HG03196 (cell line): ENCODE data around the gene ADARB1.

Source experiments
- ATAC-seq: cut with Tn5 transposase; IDR thresholded peaks from one replicate; pipeline ENCODE4 v1.9.1; 2021; ENCODE audit not compliant: unreplicated experiment

ADARB1 gene

DNA sequence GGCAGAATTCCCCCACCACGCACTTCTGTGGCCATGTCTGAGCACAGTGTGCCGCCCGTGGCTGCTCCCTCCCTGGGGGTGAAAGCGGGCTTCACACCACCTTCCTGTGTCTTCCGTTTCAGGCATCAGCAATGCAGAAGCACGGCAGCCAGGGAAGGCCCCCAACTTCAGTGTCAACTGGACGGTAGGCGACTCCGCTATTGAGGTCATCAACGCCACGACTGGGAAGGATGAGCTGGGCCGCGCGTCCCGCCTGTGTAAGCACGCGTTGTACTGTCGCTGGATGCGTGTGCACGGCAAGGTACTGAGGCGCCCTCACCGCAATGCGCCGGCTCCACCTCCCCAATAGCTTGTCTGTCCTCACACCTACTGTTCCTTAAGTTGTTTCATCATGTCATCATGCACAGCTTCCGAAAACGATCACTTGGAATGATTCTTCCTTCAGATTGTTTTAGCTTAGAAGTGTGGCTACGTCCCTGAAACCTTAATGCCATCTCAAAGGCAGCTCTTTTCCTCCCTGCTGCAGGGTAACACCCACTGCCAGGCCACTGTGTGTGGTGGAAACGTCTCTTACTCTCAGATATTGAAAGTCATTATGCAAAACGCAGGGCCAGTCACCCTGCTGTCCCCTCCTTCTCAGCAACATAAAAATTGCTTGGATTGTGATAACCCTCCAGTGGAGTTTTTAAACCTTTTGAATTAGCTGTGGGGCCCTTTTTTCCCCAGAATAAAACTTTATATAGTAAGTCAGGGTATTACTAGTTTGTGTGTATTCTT is 146.5 kb downstream of the ADARB1 start:
- no peak for ATAC-seq

DNA sequence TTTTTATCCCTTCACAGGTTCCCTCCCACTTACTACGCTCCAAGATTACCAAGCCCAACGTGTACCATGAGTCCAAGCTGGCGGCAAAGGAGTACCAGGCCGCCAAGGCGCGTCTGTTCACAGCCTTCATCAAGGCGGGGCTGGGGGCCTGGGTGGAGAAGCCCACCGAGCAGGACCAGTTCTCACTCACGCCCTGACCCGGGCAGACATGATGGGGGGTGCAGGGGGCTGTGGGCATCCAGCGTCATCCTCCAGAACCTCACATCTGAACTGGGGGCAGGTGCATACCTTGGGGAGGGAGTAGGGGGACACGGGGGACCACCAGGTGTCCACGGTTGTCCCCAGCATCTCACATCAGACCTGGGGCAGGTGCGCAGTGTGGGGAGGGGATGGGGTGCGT is 147.6 kb downstream of the ADARB1 start:
- ATAC-seq = no peak

DNA sequence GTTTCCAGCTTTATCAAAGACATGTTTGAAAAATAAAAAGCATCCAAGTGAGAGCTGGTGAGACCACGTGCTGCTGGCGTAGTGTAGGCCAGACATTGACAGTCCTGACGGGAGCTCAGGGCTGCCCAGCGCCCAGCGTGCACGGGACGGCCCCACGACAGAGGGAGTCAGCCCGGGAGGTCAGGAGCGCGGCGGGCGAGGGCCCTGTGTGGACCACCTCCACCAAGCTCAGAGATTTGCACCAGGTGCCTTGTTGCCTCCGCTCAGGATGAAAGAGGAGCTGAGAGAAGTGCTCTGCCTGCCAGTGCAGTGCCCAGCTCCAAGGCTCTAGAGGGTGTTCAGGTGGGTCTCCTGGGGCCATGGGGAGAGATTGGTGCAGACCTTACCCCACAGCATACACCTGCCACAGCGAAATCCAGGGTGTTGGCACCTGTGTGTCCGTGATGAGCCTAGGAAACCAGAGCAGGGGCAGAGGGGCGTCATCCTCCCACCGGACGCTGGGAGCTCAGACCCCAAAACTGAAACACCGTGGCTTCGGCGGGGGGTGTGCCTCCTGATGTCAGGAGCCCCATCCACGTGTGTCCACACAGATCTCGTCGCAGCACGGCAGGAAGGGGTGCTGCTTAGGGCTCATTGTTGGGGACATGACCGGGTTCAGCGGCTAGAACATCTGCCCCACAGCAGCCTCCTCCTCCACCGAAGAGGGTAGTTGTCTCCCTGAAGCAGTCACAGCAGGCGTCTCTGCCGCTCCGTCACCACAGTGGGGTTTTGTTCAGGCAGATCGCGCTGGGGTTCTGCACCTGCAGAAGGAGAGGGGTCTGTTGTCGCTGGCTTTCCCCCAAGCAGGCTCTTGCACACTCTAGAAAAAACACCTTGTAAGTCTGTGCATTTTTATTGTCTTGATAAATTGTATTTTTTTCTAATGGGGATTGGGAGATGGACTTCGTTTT is 149.1 kb downstream of the ADARB1 start:
- no peak for ATAC-seq

DNA sequence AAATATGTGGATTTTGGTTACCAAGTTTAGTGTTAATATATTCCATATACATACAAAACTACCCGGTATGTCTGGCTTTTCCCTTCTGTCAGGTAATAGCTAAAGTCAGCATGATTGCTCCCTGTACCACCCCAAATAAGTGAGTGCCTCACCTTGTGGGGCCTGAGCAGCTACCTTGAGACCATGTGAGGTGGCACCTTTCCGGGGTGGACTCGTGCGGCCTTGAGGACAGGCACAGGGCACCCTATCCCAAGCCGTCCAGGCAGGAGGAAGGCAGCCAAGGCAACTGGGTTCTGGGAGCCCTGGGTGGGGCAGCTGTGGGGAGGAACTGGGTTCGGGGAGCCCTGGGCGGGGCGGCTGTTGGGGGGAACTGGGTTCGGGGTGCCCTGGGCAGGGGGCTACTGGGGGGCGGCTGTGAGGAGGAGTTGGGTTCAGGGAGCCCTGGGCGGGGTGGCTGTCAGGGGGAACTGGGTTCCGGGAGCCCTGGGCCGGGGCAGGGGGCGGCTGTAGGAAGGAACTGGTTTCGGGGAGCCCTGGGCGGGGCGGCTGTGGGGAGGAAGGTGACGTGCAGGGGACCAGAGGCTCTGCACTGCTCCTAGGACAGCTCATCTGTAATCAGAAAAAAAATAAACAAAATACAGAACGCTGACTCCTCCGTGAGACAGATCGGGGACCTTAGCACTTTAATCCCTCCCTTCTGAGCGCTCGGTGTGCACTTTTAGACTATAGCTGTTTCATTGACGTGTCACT is 150.0 kb downstream of the ADARB1 start:
- ATAC-seq = no peak

DNA sequence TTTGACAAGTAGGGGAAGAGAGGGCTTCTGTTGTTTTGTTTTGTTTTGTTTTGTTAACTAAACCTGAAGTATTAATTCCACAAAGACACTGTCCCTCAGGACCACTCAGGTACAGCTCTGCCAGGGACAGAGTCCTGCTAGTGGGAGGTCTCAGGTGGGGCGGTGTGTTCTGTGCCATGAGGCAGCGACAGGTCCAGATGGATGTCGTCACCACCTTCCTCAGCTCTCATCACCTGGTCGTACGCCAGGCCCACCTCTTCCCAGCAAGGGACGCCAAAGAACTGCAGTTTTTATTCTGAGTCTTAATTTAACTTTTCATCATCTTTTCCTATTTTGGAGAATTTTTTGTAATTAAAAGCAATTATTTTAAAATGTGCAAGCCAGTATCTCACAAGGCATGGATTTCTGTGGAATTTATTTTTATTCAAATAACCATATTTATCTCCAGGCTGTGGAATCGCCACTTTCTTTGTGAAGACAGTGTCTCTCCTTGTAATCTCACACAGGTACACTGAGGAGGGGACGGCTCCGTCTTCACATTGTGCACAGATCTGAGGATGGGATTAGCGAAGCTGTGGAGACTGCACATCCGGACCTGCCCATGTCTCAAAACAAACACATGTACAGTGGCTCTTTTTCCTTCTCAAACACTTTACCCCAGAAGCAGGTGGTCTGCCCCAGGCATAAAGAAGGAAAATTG is 150.8 kb downstream of the ADARB1 start:
- ATAC-seq = no peak

DNA sequence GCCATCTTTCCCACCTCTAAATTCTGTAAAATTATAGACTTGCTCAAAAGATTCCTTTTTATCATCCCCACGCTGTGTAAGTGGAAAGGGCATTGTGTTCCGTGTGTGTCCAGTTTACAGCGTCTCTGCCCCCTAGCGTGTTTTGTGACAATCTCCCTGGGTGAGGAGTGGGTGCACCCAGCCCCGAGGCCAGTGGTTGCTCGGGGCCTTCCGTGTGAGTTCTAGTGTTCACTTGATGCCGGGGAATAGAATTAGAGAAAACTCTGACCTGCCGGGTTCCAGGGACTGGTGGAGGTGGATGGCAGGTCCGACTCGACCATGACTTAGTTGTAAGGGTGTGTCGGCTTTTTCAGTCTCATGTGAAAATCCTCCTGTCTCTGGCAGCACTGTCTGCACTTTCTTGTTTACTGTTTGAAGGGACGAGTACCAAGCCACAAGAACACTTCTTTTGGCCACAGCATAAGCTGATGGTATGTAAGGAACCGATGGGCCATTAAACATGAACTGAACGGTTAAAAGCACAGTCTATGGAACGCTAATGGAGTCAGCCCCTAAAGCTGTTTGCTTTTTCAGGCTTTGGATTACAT is 151.5 kb downstream of the ADARB1 start:
- ATAC-seq = no peak

DNA sequence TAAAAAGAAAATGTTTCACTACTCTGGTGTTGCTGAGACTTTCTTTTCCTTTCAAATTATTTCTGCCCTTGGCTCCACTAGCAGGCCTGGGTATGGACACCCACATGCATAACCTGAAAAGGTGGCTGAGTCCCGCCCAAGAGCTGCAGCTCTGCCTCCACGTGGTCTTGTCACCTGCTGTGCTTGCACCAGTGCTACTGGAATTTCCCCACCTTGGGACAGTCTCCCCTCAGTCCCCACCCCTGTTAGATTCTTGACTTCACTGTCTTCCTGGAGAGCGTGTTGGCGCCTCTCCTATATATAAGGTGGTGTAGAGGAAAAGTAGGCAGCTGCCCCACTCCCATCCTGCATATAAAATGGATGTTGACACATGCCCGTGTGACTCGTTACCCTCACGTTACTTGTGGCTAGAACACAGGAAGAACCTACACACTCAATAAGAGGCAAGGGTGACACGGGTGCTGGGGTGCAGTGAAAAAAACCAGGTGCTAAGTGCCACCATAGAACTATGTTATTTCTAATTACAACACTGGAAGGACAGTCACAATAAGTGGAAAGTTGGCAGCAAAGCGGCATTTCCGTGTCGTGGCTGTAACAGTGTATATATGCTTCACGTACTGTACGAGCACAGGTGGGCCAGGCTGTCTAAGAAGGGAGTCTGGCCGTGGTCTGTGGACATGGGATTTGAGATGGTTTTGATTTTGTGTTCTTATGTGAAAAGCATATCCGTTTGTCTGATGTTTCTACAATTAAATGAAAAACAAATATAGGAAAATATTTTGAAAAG is 152.4 kb downstream of the ADARB1 start:
- ATAC-seq = no peak

DNA sequence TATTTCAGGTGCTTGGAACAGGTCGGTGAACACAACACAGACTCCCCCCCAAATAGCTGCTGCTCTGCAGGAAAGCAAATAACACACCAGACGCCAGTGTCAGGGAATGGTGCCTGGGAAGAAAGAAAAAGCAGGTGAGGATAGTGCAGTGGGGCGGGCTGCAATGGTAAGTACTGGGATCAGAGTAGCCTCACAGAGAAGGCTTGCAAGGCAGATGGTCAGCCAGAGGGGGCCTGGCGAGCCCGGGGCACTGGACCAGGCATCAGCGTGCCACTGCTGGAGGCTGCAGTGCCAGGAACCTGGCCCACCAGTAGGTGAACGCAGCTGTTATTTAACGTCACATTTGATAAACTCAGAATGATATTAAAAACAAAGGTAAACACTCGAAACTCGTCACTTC is 153.4 kb downstream of the ADARB1 start:
- no peak for ATAC-seq

DNA sequence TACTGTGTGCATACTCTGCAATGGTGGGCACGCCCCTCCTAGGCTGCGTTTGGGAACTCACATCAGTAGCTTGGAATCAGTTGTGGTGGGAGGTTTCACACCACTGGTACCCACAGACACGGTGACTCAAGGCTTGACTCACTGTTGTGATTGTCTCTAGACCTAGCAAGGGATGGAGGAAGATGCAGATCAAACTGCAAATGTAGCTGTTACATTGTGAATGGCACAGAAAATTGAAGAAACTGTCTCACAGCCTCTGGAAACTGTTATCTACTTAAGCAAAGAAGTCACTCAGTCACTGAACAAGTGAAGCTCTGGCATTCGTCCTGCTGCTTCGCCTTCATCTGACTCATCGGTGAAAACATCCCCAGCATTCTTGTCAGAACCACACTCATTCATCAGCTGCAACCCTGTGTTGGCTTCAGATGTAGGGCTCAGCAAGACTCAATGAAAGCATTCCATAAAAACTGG is 153.8 kb downstream of the ADARB1 start:
- ATAC-seq = no peak

DNA sequence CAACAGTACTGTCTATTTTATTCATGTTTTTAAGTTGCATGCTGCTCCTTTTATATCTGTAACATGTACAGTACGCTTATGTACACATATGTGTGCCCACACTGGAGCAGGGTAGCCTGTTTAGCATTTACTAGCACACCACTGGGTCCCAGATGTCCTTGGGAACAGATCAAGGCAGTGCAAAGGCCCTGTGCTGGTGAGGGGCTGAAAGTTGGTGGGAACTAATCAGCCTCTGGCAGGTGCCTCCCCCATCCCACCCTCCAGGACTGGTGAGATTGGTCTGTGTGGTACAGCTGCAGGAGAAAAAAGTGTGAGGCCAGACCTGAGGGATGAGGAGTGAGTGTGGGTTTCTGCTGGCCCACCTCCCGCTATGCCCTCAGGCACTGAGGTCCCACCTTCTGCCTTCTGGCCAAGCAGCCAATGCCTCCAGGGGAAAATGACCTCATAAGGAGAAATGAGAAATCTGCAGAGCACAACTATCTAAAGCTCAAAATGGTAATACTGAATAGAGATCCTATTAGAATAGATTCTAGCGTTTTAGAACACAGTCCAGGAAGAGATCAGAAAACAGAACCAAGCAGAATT is 154.4 kb downstream of the ADARB1 start:
- no peak for ATAC-seq

DNA sequence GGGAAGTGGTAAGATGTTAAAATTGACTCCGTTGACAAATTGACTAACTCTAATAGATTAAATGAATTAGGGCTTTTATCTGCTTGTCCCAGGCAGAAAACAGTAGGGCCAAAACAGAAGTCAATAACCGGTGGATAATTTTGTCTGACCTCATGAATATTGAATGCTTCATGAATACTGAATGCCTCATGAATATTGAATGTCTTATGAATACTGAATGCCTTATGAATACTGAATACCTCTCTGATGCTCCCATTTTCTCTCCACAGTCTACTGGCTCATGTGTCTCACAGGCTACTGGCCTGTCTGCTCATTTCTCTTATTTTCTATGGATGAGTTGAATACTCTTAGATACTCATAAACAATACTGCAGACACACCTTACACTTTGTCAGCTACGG is 157.3 kb downstream of the ADARB1 start:
- ATAC-seq = no peak

DNA sequence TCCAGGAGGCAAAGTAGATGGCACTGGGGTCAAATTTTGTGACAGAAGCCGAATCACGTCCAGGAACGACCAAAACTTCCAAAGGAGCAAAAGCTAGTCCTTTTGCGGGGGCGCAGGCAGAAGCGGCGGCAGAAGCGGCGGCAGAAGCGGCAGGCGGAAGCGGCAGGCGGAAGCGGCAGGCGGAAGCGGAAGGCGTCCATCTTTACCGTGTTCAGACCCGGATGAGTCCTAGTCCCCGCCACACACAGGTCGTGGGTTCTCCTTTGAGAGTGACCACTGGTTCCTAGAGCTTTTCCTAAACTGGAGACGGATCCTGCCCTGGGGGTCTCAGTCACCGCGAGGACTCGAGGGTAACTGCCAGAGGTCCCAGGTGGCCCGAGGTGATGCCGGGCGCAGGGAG is 159.7 kb downstream of the ADARB1 start:
- ATAC-seq = no peak

DNA sequence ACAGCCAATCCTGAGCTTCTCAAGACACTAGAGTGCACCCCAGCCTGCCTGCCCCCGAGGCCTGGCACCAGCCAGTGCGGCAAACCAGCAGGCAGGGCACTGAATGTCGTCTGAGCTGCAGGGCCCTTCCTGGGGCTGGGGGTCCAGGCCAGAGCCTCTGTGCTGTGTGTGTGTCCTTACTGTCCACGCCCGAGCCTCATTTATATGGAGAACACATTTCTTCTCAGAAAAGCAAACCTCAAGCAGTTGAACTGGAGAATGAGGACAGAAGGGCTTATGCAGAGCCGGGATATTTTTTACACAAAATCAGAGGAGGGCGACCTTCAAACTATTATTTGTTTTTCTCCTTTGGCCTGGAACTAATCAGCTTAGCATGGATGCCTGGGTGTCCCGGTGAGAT is 160.6 kb downstream of the ADARB1 start:
- ATAC-seq = no peak

DNA sequence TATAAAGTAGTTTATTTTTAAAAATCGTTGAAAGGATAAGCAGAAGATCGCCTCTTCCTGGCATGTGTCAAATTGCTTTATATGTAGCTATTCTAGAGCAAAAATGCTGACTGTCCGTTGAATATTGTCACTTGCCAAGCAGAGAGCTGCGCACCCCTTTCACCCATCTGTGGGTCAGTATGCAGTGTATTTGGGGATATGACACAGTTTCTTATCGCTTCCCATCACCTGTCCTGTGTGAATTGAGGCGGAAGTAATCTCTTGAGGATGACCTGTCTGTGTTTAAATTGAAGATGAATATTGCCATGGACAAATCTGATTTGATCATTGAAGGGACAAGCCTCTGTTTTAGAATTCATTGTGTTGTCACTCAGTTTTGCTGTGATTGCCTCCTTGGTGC is 161.1 kb downstream of the ADARB1 start:
- no peak for ATAC-seq

DNA sequence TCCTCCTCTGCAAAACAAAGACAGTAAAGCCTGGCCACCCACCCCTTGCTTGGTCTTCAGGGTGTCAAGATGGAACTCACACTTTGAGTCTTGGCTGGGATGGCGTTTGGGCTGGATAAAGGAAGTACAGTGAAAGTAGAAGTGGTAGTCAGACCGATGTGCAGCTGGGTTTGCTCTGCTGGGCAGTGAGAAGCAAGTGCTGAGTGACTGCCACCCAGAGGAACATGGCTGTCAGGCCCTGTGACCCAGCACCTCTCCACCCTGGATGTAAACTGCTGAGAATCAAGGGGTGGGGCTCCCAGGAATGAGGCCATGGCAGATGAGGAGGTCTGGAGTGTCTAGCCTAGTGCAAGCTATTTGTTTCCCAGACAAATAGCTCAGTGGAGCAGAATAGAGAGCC is 162.1 kb downstream of the ADARB1 start:
- ATAC-seq = no peak

DNA sequence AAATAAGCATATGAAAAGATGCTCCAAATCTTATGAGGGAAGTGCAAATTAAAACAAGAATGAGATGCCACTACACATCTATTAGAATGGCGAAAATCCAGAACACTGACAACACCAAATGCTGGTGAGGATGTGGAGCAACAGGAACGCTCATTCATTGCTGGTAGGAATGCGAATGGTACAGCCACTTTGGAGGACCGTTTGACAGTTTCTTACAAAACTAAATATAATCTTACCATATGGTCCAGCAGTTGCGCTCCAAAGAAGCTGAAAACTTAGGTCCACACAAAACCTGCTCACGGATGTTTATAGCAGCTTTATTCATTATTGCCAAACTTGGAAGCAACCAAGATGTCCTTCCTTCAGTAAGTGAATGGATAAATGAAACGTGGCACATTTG is 163.0 kb downstream of the ADARB1 start:
- no peak for ATAC-seq

DNA sequence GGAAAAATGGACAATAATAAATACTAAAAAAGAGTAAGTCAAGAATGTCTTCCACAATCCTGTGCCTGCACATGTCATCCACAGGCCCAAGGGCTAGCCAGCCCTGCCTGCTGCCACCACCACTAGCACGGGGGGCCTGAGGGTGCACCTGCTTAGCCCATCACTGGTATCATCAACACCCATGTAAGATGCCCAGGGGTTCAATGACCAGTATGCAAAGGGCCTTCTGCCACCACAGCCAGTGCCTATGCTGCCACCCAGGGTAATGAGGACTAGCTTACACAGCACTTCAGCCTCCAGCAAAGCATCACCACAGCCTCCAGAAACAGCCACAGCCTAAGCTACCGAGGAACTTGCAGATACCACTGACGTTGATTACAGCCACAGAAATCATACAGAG is 167.0 kb downstream of the ADARB1 start:
- ATAC-seq = no peak

DNA sequence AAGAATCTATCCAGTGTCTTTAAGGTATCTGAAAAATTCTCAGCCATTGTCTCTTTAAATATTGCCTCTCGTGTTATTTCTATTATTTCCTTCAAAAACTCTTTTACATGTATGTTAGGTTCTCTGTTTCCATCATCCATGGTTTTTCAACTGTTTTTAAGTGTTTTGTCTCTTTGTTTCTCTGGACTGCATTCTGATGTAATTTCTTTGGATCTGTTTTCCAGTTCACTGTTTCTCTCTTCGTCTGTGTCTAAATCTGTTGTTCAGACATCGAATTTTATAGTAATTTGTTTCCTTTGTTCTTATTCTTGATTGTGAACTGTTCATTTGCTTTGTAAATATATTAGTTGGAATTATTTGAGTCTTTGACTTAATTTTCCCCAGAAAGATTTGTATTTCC is 169.2 kb downstream of the ADARB1 start:
- no peak for ATAC-seq

DNA sequence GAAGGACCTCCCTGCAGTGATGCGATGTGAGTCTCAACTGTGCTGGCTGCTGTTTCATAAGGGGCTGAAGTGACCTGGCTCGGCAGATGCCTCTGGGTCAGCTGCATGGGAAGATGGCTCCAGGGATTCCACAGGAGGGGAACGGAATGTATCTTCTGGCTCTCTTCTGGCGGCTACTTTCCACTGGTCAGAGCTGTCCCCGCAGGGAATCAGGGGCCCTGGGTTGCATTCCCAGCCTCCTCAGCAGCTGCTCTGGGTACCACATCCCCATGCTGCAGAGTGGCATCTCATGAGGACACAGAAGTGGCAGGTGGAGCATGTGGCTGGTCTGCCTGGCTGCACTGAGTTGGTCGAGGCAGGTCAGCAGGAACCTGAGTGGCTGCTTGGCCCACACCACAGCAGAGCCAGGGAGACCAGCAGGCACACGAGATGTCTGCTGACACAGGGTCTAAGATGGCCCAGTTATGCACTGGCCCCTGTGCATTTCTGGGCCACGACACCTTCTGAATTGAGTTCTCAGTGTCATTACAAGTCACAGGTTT is 170.5 kb downstream of the ADARB1 start:
- no peak for ATAC-seq
